ENCODE results near the gene TIMM10B. TPM values are rescaled to one million over a fixed set of nuclear protein-coding genes. Genes with fewer than 3 reads are reported as not detected.
A peak's percentile ranks its signal among the peaks of the same experiment; 100 is the strongest.

Gene TIMM10B
- total and polyA plus RNA-seq, 2 experiments from 2014 or later, result 33.7 to 46.2 TPM

GRCh38 chr11:6438979-6439571 lies 42.2 kb upstream of the TIMM10B start:
- Histone ChIP-seq H3K36me3 (no peaks in the 10 kb centered on the region), H3K4me3 (no peak overlapping the region), H3K27ac (no peak overlapping the region), H3K27me3 (no peaks in the 10 kb centered on the region), H3K9me3 (ENCODE audit: low read depth) (no peaks in the 10 kb centered on the region), H3K4me1 (ENCODE audit: low read depth) (peaks cover 15% of the 10 kb centered on the region)
- peak; percentile 84 for TF ChIP-seq CTCF (IDR thresholded peaks at IDR 0.05; ENCODE audit: low read depth, low read length)
- DNase-seq (ENCODE audit: low read depth in 1 of 2, low spot score in 1 of 2), result peak; percentile 68 to 69

DNA sequence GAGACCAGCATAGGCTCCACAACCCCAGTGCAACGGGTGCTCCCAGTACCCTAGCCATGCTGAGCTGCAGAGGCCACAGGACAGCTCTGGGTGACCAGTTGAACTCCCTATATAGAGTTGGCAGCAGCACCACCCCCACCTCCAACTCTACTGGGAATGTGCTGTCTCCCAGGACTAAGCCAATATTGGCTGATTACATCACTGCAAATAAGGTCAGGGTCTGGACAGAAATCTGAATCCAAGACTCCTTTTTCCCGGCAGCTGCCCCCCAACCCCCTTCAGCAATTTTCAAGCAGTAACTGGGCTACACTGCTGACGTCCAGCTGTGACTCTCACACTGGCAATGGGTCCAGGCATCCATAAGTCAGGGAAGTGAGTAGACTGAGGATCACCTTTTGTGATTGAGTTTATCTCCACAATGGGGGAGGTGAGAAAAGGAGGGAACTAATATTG lies 40.4 kb upstream of the TIMM10B start, which contains the start of gene HPX:
Gene HPX (minus strand): TSS at position 82 of the 453 bp plus-strand sequence. CDS start 24 bp downstream, at position 58.
- H3K36me3 ChIP-seq, result no peaks in the 10 kb centered on the region
- TF ChIP-seq CTCF (IDR thresholded peaks at IDR 0.05; ENCODE audit: low read depth, low read length), result no peak
- no peak within 1 kb of the TSS for H3K4me3 ChIP-seq
- DNase-seq (ENCODE audit: low read depth in 1 of 2, low spot score in 1 of 2), result peak in 1 of 2 donors; percentile 1
- no peak within 1 kb of the TSS for H3K27ac ChIP-seq
- H3K27me3 ChIP-seq, result no peaks in the 10 kb centered on the region
- H3K4me1 ChIP-seq (ENCODE audit: low read depth), result peaks cover 15% of the 10 kb centered on the region
- no peaks in the 10 kb centered on the region for H3K9me3 ChIP-seq (ENCODE audit: low read depth)

DNA sequence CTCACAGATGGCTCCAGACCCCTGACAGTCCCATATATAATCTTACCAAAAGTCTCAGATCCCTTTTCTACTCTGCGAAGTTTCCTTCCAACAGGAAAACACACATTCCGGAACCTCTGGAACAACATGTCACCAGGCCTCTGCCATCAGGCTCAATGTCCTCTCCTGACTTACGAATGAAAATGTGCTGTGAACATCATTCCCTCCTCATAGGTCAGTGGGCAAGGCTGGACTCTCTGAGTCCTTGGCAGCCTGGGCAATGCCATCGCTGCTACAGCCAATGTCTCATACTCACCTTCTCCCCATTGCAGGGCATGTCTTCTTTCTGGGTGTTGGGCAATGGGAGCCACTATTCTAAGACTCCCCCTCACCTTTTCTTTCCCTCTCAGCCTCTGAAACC lies 38.9 kb upstream of the TIMM10B start:
- DNase-seq (ENCODE audit: low read depth in 1 of 2, low spot score in 1 of 2), result no peak

GRCh38 chr11:6443269-6444003 lies 37.9 kb upstream of the TIMM10B start:
- Histone ChIP-seq H3K36me3 (no peaks in the 10 kb centered on the region), H3K9me3 (ENCODE audit: low read depth) (no peaks in the 10 kb centered on the region), H3K27ac (no peak overlapping the region), H3K4me1 (ENCODE audit: low read depth) (peaks cover 15% of the 10 kb centered on the region), H3K4me3 (no peak overlapping the region), H3K27me3 (no peaks in the 10 kb centered on the region)
- TF ChIP-seq CTCF (IDR thresholded peaks at IDR 0.05; ENCODE audit: low read depth, low read length), result peak; percentile 88
- peak; percentile 72 to 76 for DNase-seq (ENCODE audit: low read depth in 1 of 2, low spot score in 1 of 2)

More for the DNA sequence above, 38.9 kb upstream of the TIMM10B start:
- H3K27me3 ChIP-seq, result no peaks in the 10 kb centered on the region
- no peak overlapping the region for H3K27ac ChIP-seq
- H3K9me3 ChIP-seq (ENCODE audit: low read depth), result no peaks in the 10 kb centered on the region
- H3K36me3 ChIP-seq, result no peaks in the 10 kb centered on the region
- H3K4me1 ChIP-seq (ENCODE audit: low read depth), result peaks cover 15% of the 10 kb centered on the region
- no peak for TF ChIP-seq CTCF (IDR thresholded peaks at IDR 0.05; ENCODE audit: low read depth, low read length)
- H3K4me3 ChIP-seq, result no peak overlapping the region

- no peak overlapping the region for H3K4me3 ChIP-seq
- no peaks in the 10 kb centered on the region for H3K27me3 ChIP-seq
- H3K4me1 ChIP-seq (ENCODE audit: low read depth), result no peaks in the 10 kb centered on the region
- peaks cover 2% of the 10 kb centered on the region for H3K36me3 ChIP-seq
- no peak overlapping the region for H3K27ac ChIP-seq
- DNase-seq (ENCODE audit: low read depth in 1 of 2, low spot score in 1 of 2), result no peak
- no peak for TF ChIP-seq CTCF (IDR thresholded peaks at IDR 0.05; ENCODE audit: low read depth, low read length)
- H3K9me3 ChIP-seq (ENCODE audit: low read depth), result no peaks in the 10 kb centered on the region
Measured at GRCh38 chr11:6448574-6448973, 32.7 kb upstream of the TIMM10B start.
